ENCODE data around the gene ATG4B.

The ATG4B gene

DNA sequence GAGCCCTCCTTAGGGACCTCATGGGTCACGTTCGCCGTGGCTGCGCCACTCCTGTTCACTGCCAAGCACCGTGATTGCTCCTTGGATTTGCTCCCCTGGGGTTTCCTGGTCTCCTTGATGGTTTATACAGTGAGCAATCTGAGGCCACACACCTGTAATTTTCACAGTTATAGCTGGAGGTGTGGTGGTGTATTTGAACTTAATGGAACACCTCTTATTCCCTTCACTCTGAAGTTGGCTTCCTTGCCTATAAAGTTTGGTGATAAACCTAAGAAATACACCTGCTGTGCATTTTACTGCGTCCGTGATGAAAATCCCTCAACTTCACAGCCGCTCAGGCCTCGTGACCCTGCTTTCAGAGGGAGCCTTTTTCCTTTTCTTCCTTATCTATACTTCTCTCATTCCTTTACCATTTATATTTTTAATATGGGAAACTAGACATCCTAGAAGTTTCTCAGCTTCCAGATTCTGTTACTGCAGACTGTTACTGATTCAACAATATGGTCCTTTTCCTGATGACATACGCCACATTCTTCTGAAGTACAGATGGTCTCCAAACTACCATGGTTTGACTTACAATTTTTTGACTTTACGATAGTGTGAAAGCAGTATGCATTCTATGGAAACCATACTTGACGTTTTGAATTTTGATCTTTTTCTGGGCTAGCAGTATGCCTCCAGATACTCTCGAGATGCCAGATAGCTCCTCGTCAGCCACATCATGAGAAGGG lies 8.6 kb downstream of the ATG4B start:
- H3K4me3 ChIP-seq (IDR thresholded peaks at IDR 0.05; ENCODE audit: insufficient read depth, low read depth, low read length): no peak overlapping the region
- peaks cover 5% of the 10 kb centered on the region for H3K4me1 ChIP-seq (ENCODE audit: low read depth, poor library complexity, severe bottlenecking)
- peaks cover 57% of the 10 kb centered on the region; the same call in 1 of the 2 replicates for H3K79me2 ChIP-seq (ENCODE audit: insufficient read depth, low read depth)
- H3K4me2 ChIP-seq: no peak overlapping the region
- no peak overlapping the region for H3K27ac ChIP-seq
- H3K36me3 ChIP-seq (ENCODE audit: insufficient read depth): no peaks in the 10 kb centered on the region
- TF ChIP-seq, protein P1, sequence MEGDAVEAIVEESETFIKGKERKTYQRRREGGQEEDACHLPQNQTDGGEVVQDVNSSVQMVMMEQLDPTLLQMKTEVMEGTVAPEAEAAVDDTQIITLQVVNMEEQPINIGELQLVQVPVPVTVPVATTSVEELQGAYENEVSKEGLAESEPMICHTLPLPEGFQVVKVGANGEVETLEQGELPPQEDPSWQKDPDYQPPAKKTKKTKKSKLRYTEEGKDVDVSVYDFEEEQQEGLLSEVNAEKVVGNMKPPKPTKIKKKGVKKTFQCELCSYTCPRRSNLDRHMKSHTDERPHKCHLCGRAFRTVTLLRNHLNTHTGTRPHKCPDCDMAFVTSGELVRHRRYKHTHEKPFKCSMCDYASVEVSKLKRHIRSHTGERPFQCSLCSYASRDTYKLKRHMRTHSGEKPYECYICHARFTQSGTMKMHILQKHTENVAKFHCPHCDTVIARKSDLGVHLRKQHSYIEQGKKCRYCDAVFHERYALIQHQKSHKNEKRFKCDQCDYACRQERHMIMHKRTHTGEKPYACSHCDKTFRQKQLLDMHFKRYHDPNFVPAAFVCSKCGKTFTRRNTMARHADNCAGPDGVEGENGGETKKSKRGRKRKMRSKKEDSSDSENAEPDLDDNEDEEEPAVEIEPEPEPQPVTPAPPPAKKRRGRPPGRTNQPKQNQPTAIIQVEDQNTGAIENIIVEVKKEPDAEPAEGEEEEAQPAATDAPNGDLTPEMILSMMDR (conservative IDR thresholded peaks at IDR 0.05; ENCODE audit: low read depth, low read length): no peak
- H3K9ac ChIP-seq: no peak overlapping the region
- H4K20me1 ChIP-seq (ENCODE audit: insufficient read depth): peaks cover 3% of the 10 kb centered on the region; the same call in 1 of the 2 replicates
- no peak overlapping the region for H2AFZ ChIP-seq (ENCODE audit: low read depth)
- H3K27me3 ChIP-seq (ENCODE audit: insufficient read depth, low read depth): no peaks in the 10 kb centered on the region

DNA sequence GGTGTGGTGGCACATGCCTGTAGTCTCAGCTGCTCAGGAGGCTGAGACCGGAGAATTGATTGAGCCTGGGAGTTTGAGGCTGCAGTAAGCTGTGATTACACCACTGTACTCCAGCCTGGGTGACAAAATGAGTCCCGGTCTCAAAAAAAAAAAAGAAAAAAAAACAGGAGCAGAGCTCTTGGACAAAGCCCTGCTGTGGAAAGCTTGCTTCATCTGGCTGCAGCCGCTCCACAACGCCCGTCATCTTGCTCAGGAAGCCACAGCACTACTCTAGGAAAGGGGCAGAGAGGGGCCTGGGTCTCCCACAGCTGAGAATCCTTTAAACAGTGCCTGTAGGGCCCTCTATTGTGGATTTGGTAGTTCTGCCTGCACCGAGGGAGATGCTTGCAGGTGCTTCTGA lies 11.0 kb downstream of the ATG4B start:
- H4K20me1 ChIP-seq (ENCODE audit: insufficient read depth): peaks cover 3% of the 10 kb centered on the region; the same call in 1 of the 2 replicates
- no peak overlapping the region for H3K4me3 ChIP-seq (IDR thresholded peaks at IDR 0.05; ENCODE audit: insufficient read depth, low read depth, low read length)
- no peaks in the 10 kb centered on the region for H3K27me3 ChIP-seq (ENCODE audit: insufficient read depth, low read depth)
- H2AFZ ChIP-seq (ENCODE audit: low read depth): no peak overlapping the region
- no peak overlapping the region for H3K27ac ChIP-seq
- H3K36me3 ChIP-seq (ENCODE audit: insufficient read depth): no peaks in the 10 kb centered on the region
- TF ChIP-seq, protein P1 (conservative IDR thresholded peaks at IDR 0.05; ENCODE audit: low read depth, low read length): no peak
- H3K9ac ChIP-seq: no peak overlapping the region
- H3K4me1 ChIP-seq (ENCODE audit: low read depth, poor library complexity, severe bottlenecking): no peaks in the 10 kb centered on the region
- no peak overlapping the region for H3K4me2 ChIP-seq
- peaks cover 40% of the 10 kb centered on the region; the same call in 1 of the 2 replicates for H3K79me2 ChIP-seq (ENCODE audit: insufficient read depth, low read depth)

DNA sequence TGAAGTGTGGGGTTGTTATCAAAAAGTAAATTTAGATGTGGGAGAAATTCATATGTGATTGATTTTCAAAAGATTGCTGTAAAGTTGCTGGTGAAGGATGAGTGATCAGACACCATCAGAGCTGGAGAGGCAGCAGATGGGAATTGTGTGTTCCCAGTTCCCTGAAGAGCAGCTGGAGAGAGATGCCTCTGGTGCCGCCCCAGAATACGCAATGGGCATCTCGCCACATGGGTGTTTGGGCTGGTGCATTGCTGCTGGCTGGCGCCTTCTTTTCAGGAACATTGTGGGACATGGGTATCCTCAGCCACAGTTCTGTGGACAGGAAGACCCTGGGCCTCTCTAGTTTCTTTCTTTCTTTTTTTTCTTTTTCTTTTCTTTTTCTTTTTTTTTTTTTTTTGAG lies 11.9 kb downstream of the ATG4B start:
- Histone ChIP-seq H3K27ac (no peak overlapping the region), H3K4me1 (ENCODE audit: low read depth, poor library complexity, severe bottlenecking) (no peaks in the 10 kb centered on the region), H3K36me3 (ENCODE audit: insufficient read depth) (no peaks in the 10 kb centered on the region), H3K9ac (no peak overlapping the region), H2AFZ (ENCODE audit: low read depth) (no peak overlapping the region), H3K4me2 (no peak overlapping the region), H4K20me1 (ENCODE audit: insufficient read depth) (peaks cover 3% of the 10 kb centered on the region; the same call in 1 of the 2 replicates), H3K4me3 (IDR thresholded peaks at IDR 0.05; ENCODE audit: insufficient read depth, low read depth, low read length) (no peak overlapping the region), H3K79me2 (ENCODE audit: insufficient read depth, low read depth) (peaks cover 31% of the 10 kb centered on the region; the same call in 1 of the 2 replicates), H3K27me3 (ENCODE audit: insufficient read depth, low read depth) (no peaks in the 10 kb centered on the region)
- TF ChIP-seq, protein P1 (conservative IDR thresholded peaks at IDR 0.05; ENCODE audit: low read depth, low read length): no peak

DNA sequence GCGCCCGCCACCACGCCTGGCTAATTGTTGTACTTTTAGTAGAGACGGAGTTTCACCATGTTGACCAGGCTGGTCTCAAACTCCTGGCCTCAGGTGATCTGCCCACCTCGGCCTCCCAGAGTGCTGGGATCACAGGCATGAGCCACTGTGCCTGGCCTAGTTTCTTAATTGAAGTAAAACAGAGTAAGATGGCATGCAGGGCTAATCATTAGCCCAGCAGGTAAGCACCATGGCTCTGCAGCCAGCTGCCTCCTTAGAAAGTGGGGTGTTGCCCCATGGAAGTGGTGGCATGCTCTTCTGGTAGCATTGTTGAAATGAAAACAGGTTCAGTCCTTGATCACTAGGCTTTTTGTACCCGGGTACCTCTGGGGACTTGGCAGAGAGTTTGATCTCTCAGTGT lies 12.4 kb downstream of the ATG4B start:
- no peak overlapping the region for H3K9ac ChIP-seq
- H3K27me3 ChIP-seq (ENCODE audit: insufficient read depth, low read depth): no peaks in the 10 kb centered on the region
- H4K20me1 ChIP-seq (ENCODE audit: insufficient read depth): peaks cover 3% of the 10 kb centered on the region; the same call in 1 of the 2 replicates
- TF ChIP-seq, protein P1 (conservative IDR thresholded peaks at IDR 0.05; ENCODE audit: low read depth, low read length): no peak
- H2AFZ ChIP-seq (ENCODE audit: low read depth): no peak overlapping the region
- no peak overlapping the region for H3K27ac ChIP-seq
- H3K4me1 ChIP-seq (ENCODE audit: low read depth, poor library complexity, severe bottlenecking): no peaks in the 10 kb centered on the region
- no peak overlapping the region for H3K4me2 ChIP-seq
- H3K36me3 ChIP-seq (ENCODE audit: insufficient read depth): no peaks in the 10 kb centered on the region
- no peak overlapping the region for H3K4me3 ChIP-seq (IDR thresholded peaks at IDR 0.05; ENCODE audit: insufficient read depth, low read depth, low read length)
- peaks cover 26% of the 10 kb centered on the region; the same call in 1 of the 2 replicates for H3K79me2 ChIP-seq (ENCODE audit: insufficient read depth, low read depth)
